Measurements from ENCODE around the gene HECTD1. TPM values are rescaled to one million over a fixed set of nuclear protein-coding genes. Genes with fewer than 3 reads are reported as not detected.

The HECTD1 gene
- total and polyA plus RNA-seq, 10 of the 15 experiments (the other 5 are each of a cell fraction or from before 2014, with no cell fraction given) = 27.3 to 116 (median 57.7) TPM

- TF ChIP-seq, protein P1, sequence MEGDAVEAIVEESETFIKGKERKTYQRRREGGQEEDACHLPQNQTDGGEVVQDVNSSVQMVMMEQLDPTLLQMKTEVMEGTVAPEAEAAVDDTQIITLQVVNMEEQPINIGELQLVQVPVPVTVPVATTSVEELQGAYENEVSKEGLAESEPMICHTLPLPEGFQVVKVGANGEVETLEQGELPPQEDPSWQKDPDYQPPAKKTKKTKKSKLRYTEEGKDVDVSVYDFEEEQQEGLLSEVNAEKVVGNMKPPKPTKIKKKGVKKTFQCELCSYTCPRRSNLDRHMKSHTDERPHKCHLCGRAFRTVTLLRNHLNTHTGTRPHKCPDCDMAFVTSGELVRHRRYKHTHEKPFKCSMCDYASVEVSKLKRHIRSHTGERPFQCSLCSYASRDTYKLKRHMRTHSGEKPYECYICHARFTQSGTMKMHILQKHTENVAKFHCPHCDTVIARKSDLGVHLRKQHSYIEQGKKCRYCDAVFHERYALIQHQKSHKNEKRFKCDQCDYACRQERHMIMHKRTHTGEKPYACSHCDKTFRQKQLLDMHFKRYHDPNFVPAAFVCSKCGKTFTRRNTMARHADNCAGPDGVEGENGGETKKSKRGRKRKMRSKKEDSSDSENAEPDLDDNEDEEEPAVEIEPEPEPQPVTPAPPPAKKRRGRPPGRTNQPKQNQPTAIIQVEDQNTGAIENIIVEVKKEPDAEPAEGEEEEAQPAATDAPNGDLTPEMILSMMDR (IDR thresholded peaks at IDR 0.05 in 2 of 3, conservative IDR thresholded peaks at IDR 0.05 in 1 of 3; ENCODE audit: control insufficient read depth in 2 of 3, extremely low read depth in 1 of 3, insufficient read depth in 1 of 3, low read depth in 3 of 3, low read length in 3 of 3) = no peak
- TF ChIP-seq BMI1 (IDR thresholded peaks at IDR 0.05; ENCODE audit: borderline replicate concordance) (no peak), ESRRA (IDR thresholded peaks at IDR 0.05; ENCODE audit: low read length) (no peak), IKZF2 (IDR thresholded peaks at IDR 0.05) (no peak), NR2C1 (IDR thresholded peaks at IDR 0.05) (no peak), HDGF (IDR thresholded peaks at IDR 0.05) (no peak), ZNF384 (IDR thresholded peaks at IDR 0.05; ENCODE audit: borderline replicate concordance, low read depth, low read length) (no peak)
Measured at GRCh38 chr14:31200702-31200990, 6.9 kb downstream of the HECTD1 start (continued).

DNA sequence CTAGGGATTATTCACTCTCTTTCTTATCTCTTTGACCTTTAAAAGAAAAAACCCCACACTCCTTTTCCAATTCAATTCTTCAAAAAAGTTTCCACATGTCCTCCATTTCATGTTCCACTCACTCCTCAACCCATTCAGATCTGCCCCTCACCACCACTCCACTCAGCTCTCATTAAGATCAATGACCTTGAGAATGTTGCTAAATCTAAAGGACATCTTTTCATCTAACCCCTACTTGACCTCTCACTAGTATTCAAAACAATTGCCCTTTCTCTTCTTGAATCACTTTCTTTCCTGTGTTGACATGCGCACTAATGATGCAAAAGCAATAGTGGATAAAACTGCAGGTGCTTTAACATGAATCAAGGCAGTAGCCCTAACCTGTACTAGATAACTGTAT is 9.9 kb downstream of the HECTD1 start:
- H3K27ac ChIP-seq (ENCODE audit: control insufficient read depth, insufficient read depth) = no peak overlapping the region
- H3K36me3 ChIP-seq (ENCODE audit: control insufficient read depth in 2 of 2, insufficient read depth in 2 of 2, low read length in 1 of 2) = peaks cover 0 to 15% of the 10 kb centered on the region in 2 experiments; a peak in 2 of 4 replicates
- H4K20me1 ChIP-seq (ENCODE audit: control insufficient read depth, insufficient read depth) = no peaks in the 10 kb centered on the region; the same call in 1 of the 2 replicates
- WGBS (ENCODE audit: insufficient coverage, insufficient replicate concordance, low lambda C conversion rate, missing lambda C conversion rate) = 42% methylated on average over 1 of the region's 1 CpG
- H3K4me1 ChIP-seq (ENCODE audit: control insufficient read depth, insufficient read depth, low read length) = peaks cover 6% of the 10 kb centered on the region; the same call in 1 of the 2 replicates
- intact Hi-C loops (cut with micrococcal nuclease; ENCODE audit: unreplicated experiment) = no loop called here
- H3K27me3 ChIP-seq (replicated peaks in 1 of 2; ENCODE audit: control insufficient read depth in 2 of 2, insufficient read depth in 2 of 2, low read length in 1 of 2) = no peaks in the 10 kb centered on the region
- no peak overlapping the region for H2AFZ ChIP-seq (ENCODE audit: control insufficient read depth, low read depth, low read length)
- ChIA-PET CTCF (no interaction called here), RAD21 (ENCODE audit: unreplicated experiment) (interaction anchor here (2.0 kb wide), 1 partner anchor 10 kb away, joined by 7 read pairs; the partner anchor contains the start of gene HECTD1), SMC1A (ENCODE audit: uncharacterized antibody, unreplicated experiment) (interaction anchor here (0.7 to 1.4 kb wide), 2 partner anchors 8 to 11 kb away, joined by 3 read pairs; no protein-coding TSS in a partner anchor), POLR2A (interaction anchor here (1.4 kb wide), 1 partner anchor 10 kb away, joined by 3 read pairs; no protein-coding TSS in a partner anchor)
- TSS peak; percentile 6 for BruUV-seq (replicated peaks)
- no peak overlapping the region for H3K4me2 ChIP-seq (ENCODE audit: control insufficient read depth, insufficient read depth)
- no peak overlapping the region for H3K4me3 ChIP-seq
- DNase-seq (ENCODE audit: low read depth, low spot score) (no peak), ATAC-seq (peak; percentile 43), FAIRE-seq (no peak)
- peaks cover 49% of the 10 kb centered on the region for H3K79me2 ChIP-seq (ENCODE audit: control insufficient read depth, insufficient read depth, low read length)
- H3K9ac ChIP-seq (ENCODE audit: control insufficient read depth, insufficient read depth, low read length) = no peak overlapping the region
- in situ Hi-C loops (cut with MboI) = no loop called here
- H3K9me3 ChIP-seq (replicated peaks; ENCODE audit: control insufficient read depth, insufficient read depth, low read length) = no peaks in the 10 kb centered on the region
- TF ChIP-seq, protein P2, sequence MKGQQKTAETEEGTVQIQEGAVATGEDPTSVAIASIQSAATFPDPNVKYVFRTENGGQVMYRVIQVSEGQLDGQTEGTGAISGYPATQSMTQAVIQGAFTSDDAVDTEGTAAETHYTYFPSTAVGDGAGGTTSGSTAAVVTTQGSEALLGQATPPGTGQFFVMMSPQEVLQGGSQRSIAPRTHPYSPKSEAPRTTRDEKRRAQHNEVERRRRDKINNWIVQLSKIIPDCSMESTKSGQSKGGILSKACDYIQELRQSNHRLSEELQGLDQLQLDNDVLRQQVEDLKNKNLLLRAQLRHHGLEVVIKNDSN (IDR thresholded peaks at IDR 0.05; ENCODE audit: borderline replicate concordance, extremely low read length, insufficient read depth, low read depth, low read length) = no peak
- TF ChIP-seq NKRF (conservative IDR thresholded peaks at IDR 0.05) (no peak), EZH2 (IDR thresholded peaks at IDR 0.05; ENCODE audit: borderline replicate concordance, control insufficient read depth, low read depth, low read length) (no peak), SUPT20H (IDR thresholded peaks at IDR 0.05; ENCODE audit: borderline replicate concordance, control insufficient read depth, low read depth, low read length) (no peak), TCF7 (IDR thresholded peaks at IDR 0.05; ENCODE audit: borderline replicate concordance) (no peak), HSF1 (IDR thresholded peaks at IDR 0.05; ENCODE audit: low read depth, low read length) (no peak), RUNX3 (IDR thresholded peaks at IDR 0.05; ENCODE audit: low read length) (no peak), POLR2AphosphoS2 (IDR thresholded peaks at IDR 0.05; ENCODE audit: low read depth, low read length) (no peak), CREM (IDR thresholded peaks at IDR 0.05; ENCODE audit: low read depth) (no peak), ZNF622 (IDR thresholded peaks at IDR 0.05) (no peak)
